Natural killer cell (primary cell): ENCODE data around the gene PCLO. TPM values are rescaled to one million over a fixed set of nuclear protein-coding genes. Genes with fewer than 3 reads are reported as not detected.

Experiments used
- ATAC-seq, 3 donors: fragments of 150-1000 bp in 2 of 3; fragments of 200-7000 bp in 1 of 3; cut with Tn5 transposase; 1 replicate in 1 of 3; 2 replicates in 2 of 3; pipeline ENCODE4 v1.10.0; 2021; ENCODE audit warnings: mild to moderate bottlenecking in 2 of 3, moderate library complexity in 2 of 3
- DNase-seq, 2 donors: peaks; one replicate each; pipeline versions ENCODE4 v3.0.0 to v3.0.0-alpha.2; 2013 to 2021; ENCODE audit warnings: mixed read lengths in 1 of 2
- H3K27ac ChIP-seq: one replicate; pipeline ENCODE4 v1.5.1; 2013; ENCODE audit warnings: mild to moderate bottlenecking, low read length
- H3K27me3 ChIP-seq: one replicate; pipeline ENCODE4 v1.6.1; 2013; ENCODE audit warnings: low read length; ENCODE audit not compliant: control insufficient read depth, insufficient read depth
- H3K36me3 ChIP-seq: one replicate; pipeline ENCODE4 v1.6.1; 2013; ENCODE audit warnings: low read length; ENCODE audit not compliant: control insufficient read depth, insufficient read depth
- H3K4me1 ChIP-seq: one replicate; pipeline ENCODE4 v1.6.1; 2013; ENCODE audit warnings: low read length; ENCODE audit not compliant: control insufficient read depth, insufficient read depth
- H3K4me3 ChIP-seq: one replicate; pipeline ENCODE4 v1.5.1; 2013; ENCODE audit warnings: low read length
- H3K9me3 ChIP-seq: one replicate; pipeline ENCODE4 v1.6.1; 2013; ENCODE audit warnings: low read length; ENCODE audit not compliant: control insufficient read depth, insufficient read depth
- H3K27ac Mint-ChIP-seq, 2 donors: one replicate each; pipeline ENCODE4 v1.8.0; 2022; ENCODE audit warnings: mild to moderate bottlenecking in 2 of 2, mixed read lengths in 2 of 2, moderate library complexity in 1 of 2
- H3K27me3 Mint-ChIP-seq, 2 donors: one replicate each; pipeline ENCODE4 v1.8.0; 2022; ENCODE audit warnings: low read depth in 2 of 2, mixed read lengths in 2 of 2
- H3K36me3 Mint-ChIP-seq: one replicate; pipeline ENCODE4 v1.8.0; 2022; ENCODE audit warnings: mixed read lengths
- H3K4me1 Mint-ChIP-seq, 2 donors: one replicate each; pipeline ENCODE4 v1.8.0; 2022; ENCODE audit warnings: mixed read lengths in 2 of 2
- H3K4me3 Mint-ChIP-seq: one replicate; pipeline ENCODE4 v1.8.0; 2022; ENCODE audit warnings: mild to moderate bottlenecking, moderate library complexity, mixed read lengths
- H3K9me3 Mint-ChIP-seq, 2 donors: one replicate each; pipeline ENCODE4 v1.8.0; 2022; ENCODE audit warnings: mixed read lengths in 2 of 2
- WGBS: methylation state at CpG from one replicate; pipeline ENCODE4 v1.1.7; 2013; ENCODE audit warnings: missing lambda C conversion rate; ENCODE audit not compliant: insufficient coverage; 5-methylcytosine and 5-hydroxymethylcytosine counted together
- intact Hi-C: fragments of 100-400 bp; cut with micrococcal nuclease; formaldehyde crosslinking; loops from one replicate; pipeline ENCODE4 v1.14.2; 2022
- total RNA-seq, 4 donors: library from RNA; stranded (reverse); fragments of 120-200 nt in 1 of 4; gene quantifications; one replicate each; pipeline versions ENCODE4 v1.2.3 to v1.2.4, GENCODE V29; 2013 to 2022
- TF ChIP-seq, protein P1 (sequence below): fragments of 200-600 bp; IDR thresholded peaks from one replicate; pipeline ENCODE4 v1.8.0; 2022; ENCODE audit warnings: antibody characterized with exemption

The PCLO gene
- total RNA-seq, 3 donors from 2014 or later (not counting 1 experiment from before 2014, with no cell fraction given) = not detected

DNA sequence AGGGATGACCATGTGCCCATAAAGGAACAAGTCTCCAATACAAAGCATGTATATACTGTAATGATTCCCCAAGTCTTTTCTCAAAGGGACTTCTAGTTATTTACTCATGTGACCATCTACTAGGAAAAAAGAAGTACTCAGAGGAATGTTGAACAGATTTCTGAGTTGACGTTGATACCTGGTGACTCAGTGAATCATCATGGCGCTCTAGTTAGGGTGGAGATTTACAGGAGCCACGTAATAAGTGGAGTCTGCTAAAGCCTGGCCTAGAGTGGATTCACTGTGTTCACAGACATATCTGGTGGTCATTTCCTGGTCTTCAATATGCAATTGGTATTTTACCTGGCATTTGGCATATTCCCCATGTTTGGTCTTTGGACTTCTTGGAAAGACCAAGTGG, 416.9 kb downstream of the PCLO start:
- no peak overlapping the region for H3K27ac Mint-ChIP-seq
- DNase-seq (no peak), ATAC-seq (no peak)
- H3K36me3 Mint-ChIP-seq = no peaks in the 10 kb centered on the region
- peaks cover 2 to 8% of the 10 kb centered on the region in 2 donors for H3K9me3 Mint-ChIP-seq
- no peaks in the 10 kb centered on the region for H3K4me1 Mint-ChIP-seq
- H3K36me3 ChIP-seq = no peaks in the 10 kb centered on the region
- TF ChIP-seq, protein P1, sequence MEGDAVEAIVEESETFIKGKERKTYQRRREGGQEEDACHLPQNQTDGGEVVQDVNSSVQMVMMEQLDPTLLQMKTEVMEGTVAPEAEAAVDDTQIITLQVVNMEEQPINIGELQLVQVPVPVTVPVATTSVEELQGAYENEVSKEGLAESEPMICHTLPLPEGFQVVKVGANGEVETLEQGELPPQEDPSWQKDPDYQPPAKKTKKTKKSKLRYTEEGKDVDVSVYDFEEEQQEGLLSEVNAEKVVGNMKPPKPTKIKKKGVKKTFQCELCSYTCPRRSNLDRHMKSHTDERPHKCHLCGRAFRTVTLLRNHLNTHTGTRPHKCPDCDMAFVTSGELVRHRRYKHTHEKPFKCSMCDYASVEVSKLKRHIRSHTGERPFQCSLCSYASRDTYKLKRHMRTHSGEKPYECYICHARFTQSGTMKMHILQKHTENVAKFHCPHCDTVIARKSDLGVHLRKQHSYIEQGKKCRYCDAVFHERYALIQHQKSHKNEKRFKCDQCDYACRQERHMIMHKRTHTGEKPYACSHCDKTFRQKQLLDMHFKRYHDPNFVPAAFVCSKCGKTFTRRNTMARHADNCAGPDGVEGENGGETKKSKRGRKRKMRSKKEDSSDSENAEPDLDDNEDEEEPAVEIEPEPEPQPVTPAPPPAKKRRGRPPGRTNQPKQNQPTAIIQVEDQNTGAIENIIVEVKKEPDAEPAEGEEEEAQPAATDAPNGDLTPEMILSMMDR = no peak
- 92% methylated on average over 3 of the region's 3 CpGs for WGBS
- H3K4me1 ChIP-seq = no peaks in the 10 kb centered on the region
- no peaks in the 10 kb centered on the region for H3K27me3 ChIP-seq
- no peak overlapping the region for H3K4me3 Mint-ChIP-seq
- no peak overlapping the region for H3K4me3 ChIP-seq
- H3K27ac ChIP-seq = no peak overlapping the region
- intact Hi-C loops = no loop called here
- H3K9me3 ChIP-seq = no peaks in the 10 kb centered on the region
- no peaks in the 10 kb centered on the region for H3K27me3 Mint-ChIP-seq

DNA sequence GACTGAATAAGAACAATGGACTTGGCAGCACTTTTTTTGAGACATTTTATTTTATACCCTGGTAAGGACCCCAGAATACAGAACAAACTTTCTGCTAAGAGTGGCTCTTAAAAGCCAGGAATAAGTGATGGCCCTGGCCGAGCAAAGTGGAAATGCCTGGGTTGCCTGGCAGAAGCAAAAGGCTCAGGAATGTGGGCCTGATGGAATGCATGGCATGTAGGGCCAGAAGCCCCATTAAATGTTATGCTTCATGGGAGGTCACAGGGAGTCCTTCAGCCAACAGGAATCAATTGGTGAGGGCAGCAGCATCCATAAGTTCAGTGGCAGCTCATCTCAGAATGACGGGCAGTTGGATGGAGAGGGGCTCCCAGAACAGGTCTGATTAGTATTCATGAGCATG, 417.6 kb downstream of the PCLO start:
- H3K27me3 Mint-ChIP-seq = no peaks in the 10 kb centered on the region
- Histone ChIP-seq H3K27me3 (no peaks in the 10 kb centered on the region), H3K27ac (no peak overlapping the region), H3K4me1 (no peaks in the 10 kb centered on the region), H3K4me3 (no peak overlapping the region), H3K9me3 (no peaks in the 10 kb centered on the region), H3K36me3 (no peaks in the 10 kb centered on the region)
- H3K4me1 Mint-ChIP-seq = no peaks in the 10 kb centered on the region
- 90% methylated on average over 2 of the region's 2 CpGs for WGBS
- H3K9me3 Mint-ChIP-seq = peaks cover 2 to 8% of the 10 kb centered on the region in 2 donors
- H3K27ac Mint-ChIP-seq = no peak overlapping the region
- TF ChIP-seq, protein P1 = no peak
- no peak overlapping the region for H3K4me3 Mint-ChIP-seq
- intact Hi-C loops = no loop called here
- H3K36me3 Mint-ChIP-seq = no peaks in the 10 kb centered on the region
- no peak for DNase-seq
- ATAC-seq = no peak

DNA sequence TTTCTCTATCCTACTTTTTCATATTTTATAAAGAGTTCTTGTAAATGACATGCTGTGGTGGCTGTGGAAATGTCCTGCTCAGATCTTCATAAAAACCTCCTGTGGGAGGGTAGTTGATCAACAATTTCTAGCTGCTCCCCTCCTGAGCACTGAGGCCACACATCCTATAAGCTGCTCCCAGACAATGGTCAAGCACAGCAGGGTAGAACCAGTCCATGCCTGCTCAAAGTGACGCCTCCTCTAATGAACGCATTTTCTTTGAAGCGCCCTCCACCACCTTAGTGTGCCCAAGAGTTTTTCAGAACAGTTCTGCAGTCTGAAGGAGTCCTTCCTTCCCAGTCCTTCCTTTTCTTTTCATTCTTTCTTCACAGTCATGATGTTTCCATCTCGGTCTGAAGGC, 420.5 kb downstream of the PCLO start:
- Histone ChIP-seq H3K27ac (no peak overlapping the region), H3K36me3 (no peaks in the 10 kb centered on the region), H3K27me3 (no peaks in the 10 kb centered on the region), H3K4me1 (no peaks in the 10 kb centered on the region), H3K4me3 (no peak overlapping the region), H3K9me3 (no peaks in the 10 kb centered on the region)
- Mint-ChIP-seq H3K27me3 (no peaks in the 10 kb centered on the region), H3K4me3 (no peak overlapping the region), H3K4me1 (no peaks in the 10 kb centered on the region), H3K27ac (no peak overlapping the region), H3K9me3 (peaks cover 0 to 4% of the 10 kb centered on the region in 2 donors), H3K36me3 (no peaks in the 10 kb centered on the region)
- ATAC-seq = no peak
- WGBS = 84% methylated on average over 4 of the region's 4 CpGs
- DNase-seq = no peak
- intact Hi-C loops = no loop called here
- TF ChIP-seq, protein P1 = no peak

DNA sequence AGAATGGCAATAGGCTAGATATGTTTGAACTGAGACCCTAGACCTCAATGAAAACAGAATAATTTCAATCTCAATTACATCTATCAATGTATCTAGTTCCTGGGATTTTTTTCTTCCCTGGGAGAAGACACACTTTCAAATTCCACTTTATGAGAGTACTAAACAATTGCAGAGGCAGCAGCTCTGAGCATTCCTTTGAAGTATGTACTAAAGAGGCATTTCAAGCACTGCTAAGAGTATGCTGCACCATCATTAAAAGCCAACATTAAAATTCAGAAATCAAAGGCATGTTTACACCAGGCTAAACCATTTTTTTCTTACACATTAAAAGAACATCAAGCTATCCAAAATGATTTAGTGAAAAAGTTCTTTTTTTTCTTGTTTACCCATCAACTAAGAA, 421.2 kb downstream of the PCLO start:
- H3K9me3 Mint-ChIP-seq = peaks cover 0 to 4% of the 10 kb centered on the region in 2 donors
- no peak for ATAC-seq
- TF ChIP-seq, protein P1 = no peak
- Histone ChIP-seq H3K4me1 (no peaks in the 10 kb centered on the region), H3K9me3 (no peaks in the 10 kb centered on the region), H3K4me3 (no peak overlapping the region), H3K36me3 (no peaks in the 10 kb centered on the region), H3K27ac (no peak overlapping the region), H3K27me3 (no peaks in the 10 kb centered on the region)
- H3K4me1 Mint-ChIP-seq = no peaks in the 10 kb centered on the region
- no peak overlapping the region for H3K4me3 Mint-ChIP-seq
- DNase-seq = no peak
- intact Hi-C loops = no loop called here
- no peaks in the 10 kb centered on the region for H3K36me3 Mint-ChIP-seq
- H3K27ac Mint-ChIP-seq = no peak overlapping the region
- H3K27me3 Mint-ChIP-seq = no peaks in the 10 kb centered on the region
